Epithelial cell of esophagus (primary cell): ENCODE results near the gene MAD2L1BP.
A peak's percentile ranks its signal among the peaks of the same experiment; 100 is the strongest.
"Not testable (repeated sequence)": the region's sequence is repeated elsewhere in the genome, so short reads cannot be mapped to it uniquely, and the experiment has no call there.

ENCODE experiments used
- DNase-seq: peaks from one replicate; pipeline ENCODE4 v3.0.0; 2010; ENCODE audit warnings: low read depth
- H3K4me3 ChIP-seq: 2 replicates; pipeline ENCODE4 v1.5.1; 2011; ENCODE audit warnings: mild to moderate bottlenecking, low read length, control low read depth
- TF ChIP-seq, protein P1 (sequence below): IDR thresholded peaks from 2 replicates; pipeline ENCODE4 v1.5.1; 2011; ENCODE audit warnings: low read depth, mild to moderate bottlenecking, low read length, control low read depth, inconsistent platforms; ENCODE audit not compliant: insufficient read depth; ENCODE audit errors: missing control alignments

MAD2L1BP gene, protein sequence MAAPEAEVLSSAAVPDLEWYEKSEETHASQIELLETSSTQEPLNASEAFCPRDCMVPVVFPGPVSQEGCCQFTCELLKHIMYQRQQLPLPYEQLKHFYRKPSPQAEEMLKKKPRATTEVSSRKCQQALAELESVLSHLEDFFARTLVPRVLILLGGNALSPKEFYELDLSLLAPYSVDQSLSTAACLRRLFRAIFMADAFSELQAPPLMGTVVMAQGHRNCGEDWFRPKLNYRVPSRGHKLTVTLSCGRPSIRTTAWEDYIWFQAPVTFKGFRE

DNA sequence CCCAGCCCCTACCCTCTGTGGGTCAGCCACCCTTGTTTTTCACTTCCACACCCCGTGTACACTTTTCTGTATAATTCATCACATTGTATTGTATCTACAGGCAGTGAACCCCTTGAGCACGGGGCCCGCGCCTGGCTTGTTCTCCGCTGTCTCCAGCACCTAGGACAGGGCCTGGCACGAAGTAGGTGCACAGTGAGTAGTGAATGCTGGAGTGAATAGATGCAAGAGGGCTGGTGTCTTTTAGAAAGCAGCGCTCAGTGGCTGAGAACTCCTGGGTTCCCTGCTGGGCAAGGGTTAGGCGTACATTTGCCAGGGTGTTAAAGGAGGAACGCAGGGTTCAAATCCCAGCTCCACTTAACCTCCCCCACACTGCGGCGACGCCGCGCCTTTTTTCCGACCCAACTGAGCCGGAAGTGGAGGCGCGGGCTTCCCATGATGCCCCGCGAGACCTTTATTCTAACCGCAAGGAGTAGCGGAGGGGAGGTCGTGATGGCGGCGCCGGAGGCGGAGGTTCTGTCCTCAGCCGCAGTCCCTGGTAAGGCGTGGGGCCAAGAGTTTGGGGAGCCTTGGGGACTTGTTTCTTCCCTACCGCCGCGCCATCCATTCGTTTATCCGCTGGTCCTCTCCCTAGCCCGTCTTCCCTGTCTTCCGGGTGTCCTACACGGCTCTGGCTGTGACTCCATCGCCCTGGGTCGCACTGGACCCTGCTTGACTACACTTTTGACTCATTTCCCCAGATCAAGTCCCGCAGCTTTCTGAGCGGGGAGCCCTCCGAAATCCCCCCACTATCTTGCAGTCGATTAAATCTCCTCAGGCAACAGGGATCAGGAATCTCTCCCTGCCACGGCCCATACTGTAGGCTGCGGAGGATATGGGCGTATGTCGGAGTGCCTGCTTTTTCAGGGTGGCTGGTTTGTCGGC lies at the start of gene MAD2L1BP:
Gene MAD2L1BP (plus strand): TSS at position 454 of the 921 bp plus-strand sequence. CDS start 36 bp downstream, at position 490.
- peak; percentile 61 for DNase-seq
- TF ChIP-seq, protein P1, sequence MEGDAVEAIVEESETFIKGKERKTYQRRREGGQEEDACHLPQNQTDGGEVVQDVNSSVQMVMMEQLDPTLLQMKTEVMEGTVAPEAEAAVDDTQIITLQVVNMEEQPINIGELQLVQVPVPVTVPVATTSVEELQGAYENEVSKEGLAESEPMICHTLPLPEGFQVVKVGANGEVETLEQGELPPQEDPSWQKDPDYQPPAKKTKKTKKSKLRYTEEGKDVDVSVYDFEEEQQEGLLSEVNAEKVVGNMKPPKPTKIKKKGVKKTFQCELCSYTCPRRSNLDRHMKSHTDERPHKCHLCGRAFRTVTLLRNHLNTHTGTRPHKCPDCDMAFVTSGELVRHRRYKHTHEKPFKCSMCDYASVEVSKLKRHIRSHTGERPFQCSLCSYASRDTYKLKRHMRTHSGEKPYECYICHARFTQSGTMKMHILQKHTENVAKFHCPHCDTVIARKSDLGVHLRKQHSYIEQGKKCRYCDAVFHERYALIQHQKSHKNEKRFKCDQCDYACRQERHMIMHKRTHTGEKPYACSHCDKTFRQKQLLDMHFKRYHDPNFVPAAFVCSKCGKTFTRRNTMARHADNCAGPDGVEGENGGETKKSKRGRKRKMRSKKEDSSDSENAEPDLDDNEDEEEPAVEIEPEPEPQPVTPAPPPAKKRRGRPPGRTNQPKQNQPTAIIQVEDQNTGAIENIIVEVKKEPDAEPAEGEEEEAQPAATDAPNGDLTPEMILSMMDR: no peak
- peak within 1 kb of the TSS; percentile 79 for H3K4me3 ChIP-seq

DNA sequence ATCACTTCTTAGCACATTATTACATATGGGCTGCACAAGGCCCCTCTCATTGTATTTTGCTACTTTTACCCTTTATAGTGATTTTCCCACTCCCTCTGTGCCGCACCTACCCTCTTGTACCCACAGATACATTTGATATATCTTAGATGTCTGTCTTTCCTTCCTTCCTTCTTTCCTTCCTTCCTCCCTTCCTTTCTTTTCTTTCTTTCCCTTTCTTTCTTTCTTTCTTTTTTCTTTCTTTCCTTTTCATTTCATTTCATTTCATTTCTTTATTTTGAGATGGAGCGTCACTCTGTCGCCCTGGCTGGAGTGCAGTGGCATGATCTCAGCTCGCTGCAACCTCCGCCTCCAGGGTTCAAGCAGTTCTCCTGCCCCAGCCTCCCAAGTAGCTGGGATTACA lies 47.4 kb upstream of the MAD2L1BP start:
- no peak overlapping the region for H3K4me3 ChIP-seq
- TF ChIP-seq, protein P1: no peak
- no peak for DNase-seq

DNA sequence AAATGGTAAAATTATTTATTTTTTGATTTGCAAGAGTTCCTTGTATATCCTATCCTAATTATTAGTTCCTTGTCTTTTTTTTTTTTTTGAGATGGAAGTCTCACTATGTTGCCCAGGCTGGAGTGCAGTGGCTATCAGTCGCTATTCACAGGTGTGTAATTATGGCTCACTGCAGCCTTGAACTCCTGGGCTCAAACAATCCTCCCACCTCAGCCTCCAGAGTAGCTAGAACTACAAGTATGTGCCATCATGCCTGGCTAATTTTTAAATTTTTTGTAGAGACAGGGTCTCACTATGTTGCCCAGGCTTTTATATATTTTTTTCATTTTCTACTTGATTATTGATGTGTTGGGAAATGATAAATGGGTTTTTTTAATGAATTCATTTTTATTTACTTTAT lies 46.1 kb upstream of the MAD2L1BP start:
- H3K4me3 ChIP-seq, DNase-seq: not testable (repeated sequence)

DNA sequence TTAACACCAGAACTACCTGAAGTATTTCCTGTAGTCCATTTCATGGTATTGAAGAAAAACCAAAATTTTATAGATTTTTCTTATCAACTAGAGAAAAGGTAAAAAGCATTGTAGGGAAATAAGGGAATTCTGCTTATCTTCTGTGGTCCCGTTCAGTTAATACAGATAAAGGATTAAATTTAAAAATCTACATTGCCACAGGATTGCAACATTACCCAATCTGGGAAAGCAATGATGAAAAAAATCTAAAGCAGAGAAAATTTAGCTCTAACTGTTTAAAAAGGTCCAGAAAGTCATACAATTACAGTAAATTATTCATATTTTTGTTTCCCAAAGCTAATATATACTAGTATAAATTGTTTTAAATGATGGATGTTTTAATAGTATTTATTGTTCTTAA lies 41.7 kb upstream of the MAD2L1BP start:
- no peak for DNase-seq
- no peak overlapping the region for H3K4me3 ChIP-seq
- TF ChIP-seq, protein P1: no peak

DNA sequence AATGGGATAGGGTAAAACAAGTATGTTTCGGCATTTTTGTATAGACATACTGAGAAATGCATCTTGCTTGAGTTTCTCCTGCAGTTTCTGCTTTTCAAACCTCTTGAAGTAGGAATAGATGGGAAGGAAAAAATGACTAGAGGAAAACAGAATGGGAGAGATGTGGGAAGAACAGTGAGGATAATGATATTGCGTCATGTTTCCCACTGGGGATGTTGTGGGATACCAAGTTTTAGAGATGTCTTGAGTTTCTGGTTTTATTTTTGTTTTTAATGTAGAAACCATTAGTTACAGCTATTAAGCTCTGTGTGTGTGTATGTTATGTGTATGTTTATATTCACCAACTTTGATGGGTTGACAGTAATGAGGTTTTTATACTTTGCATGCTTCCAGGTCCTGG lies 35.0 kb upstream of the MAD2L1BP start:
- DNase-seq: no peak
- TF ChIP-seq, protein P1: no peak
- no peak overlapping the region for H3K4me3 ChIP-seq

DNA sequence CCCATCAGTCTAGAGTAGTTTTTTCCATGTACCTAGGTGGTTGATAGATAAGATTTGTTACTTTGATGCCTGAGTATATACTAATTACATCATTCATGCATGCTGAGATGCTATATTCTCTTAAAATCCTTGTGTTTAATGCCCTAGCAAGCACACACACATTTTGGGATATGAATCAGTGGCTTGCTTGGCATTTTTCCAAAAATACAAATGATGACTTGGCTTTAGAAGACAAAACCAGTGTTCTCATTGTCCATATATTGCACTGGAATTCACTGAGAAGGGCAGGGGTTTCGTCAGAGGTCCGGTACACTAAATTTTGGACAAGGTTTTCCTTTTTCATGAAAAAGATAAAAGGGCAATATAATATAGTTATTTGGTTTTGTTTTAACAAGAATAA lies 31.5 kb upstream of the MAD2L1BP start:
- TF ChIP-seq, protein P1: no peak
- H3K4me3 ChIP-seq: no peak overlapping the region
- DNase-seq: peak; percentile 83

DNA sequence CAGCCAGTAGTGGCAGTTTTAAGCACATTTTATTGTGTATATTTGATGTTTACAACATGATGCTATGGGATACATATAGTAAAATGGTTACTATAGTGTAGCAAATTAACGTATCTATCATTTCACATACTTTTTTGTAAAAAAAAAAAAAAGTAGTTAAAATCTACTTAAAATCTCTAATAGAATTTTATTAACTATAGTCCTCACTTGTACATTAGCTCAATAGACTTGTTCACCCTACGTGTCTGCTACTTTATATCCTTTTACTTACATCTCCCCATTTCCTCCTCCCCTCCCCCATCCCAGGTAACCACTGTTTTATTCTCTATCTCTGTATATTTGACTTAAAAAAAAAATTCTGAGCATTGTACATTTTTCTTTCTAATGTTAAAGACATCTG lies 29.6 kb upstream of the MAD2L1BP start:
- H3K4me3 ChIP-seq: no peak overlapping the region
- TF ChIP-seq, protein P1: no peak
- no peak for DNase-seq
